ENCODE measurements around the gene GUCY1A1.

Gene GUCY1A1

GRCh38 chr4:155659176-155659575 lies 7.5 kb upstream of the GUCY1A1 start:
- DNase-seq (ENCODE audit: low read depth in 3 of 3) = no peak

- DNase-seq (ENCODE audit: low read depth in 3 of 3) = no peak
Observed at GRCh38 chr4:155660436-155660835, 6.2 kb upstream of the GUCY1A1 start.

GRCh38 chr4:155665054-155665453 lies 1.6 kb upstream of the GUCY1A1 start:
- DNase-seq (ENCODE audit: low read depth in 3 of 3) = no peak

GRCh38 chr4:155667222-155667567 lies 547 bp downstream of the GUCY1A1 start:
- no peak for DNase-seq (ENCODE audit: low read depth in 3 of 3)

- DNase-seq (ENCODE audit: low read depth in 3 of 3) = no peak
Observed at GRCh38 chr4:155667568-155668511, 1.2 kb downstream of the GUCY1A1 start.

GRCh38 chr4:155668707-155669220 lies 2.1 kb downstream of the GUCY1A1 start:
- DNase-seq (ENCODE audit: low read depth in 3 of 3) = no peak

GRCh38 chr4:155672342-155672741 lies 5.7 kb downstream of the GUCY1A1 start:
- DNase-seq (ENCODE audit: low read depth in 3 of 3) = no peak

GRCh38 chr4:155673453-155673979 lies 6.9 kb downstream of the GUCY1A1 start:
- DNase-seq (ENCODE audit: low read depth in 3 of 3) = no peak

GRCh38 chr4:155674669-155675071 lies 8.0 kb downstream of the GUCY1A1 start:
- DNase-seq (ENCODE audit: low read depth in 3 of 3) = no peak

- no peak for DNase-seq (ENCODE audit: low read depth in 3 of 3)
Observed at GRCh38 chr4:155675709-155676429, 9.2 kb downstream of the GUCY1A1 start.

GRCh38 chr4:155676430-155676825 lies 9.8 kb downstream of the GUCY1A1 start:
- no peak for DNase-seq (ENCODE audit: low read depth in 3 of 3)

GRCh38 chr4:155678011-155678410 lies 11.4 kb downstream of the GUCY1A1 start:
- DNase-seq (ENCODE audit: low read depth in 3 of 3) = no peak

- DNase-seq (ENCODE audit: low read depth in 3 of 3) = no peak
Observed at GRCh38 chr4:155679343-155679742, 12.7 kb downstream of the GUCY1A1 start.

GRCh38 chr4:155681886-155682285 lies 15.2 kb downstream of the GUCY1A1 start:
- DNase-seq (ENCODE audit: low read depth in 3 of 3) = no peak

- no peak for DNase-seq (ENCODE audit: low read depth in 3 of 3)
Observed at GRCh38 chr4:155684423-155684822, 17.8 kb downstream of the GUCY1A1 start.

- no peak for DNase-seq (ENCODE audit: low read depth in 3 of 3)
Observed at GRCh38 chr4:155684892-155685541, 18.4 kb downstream of the GUCY1A1 start.

GRCh38 chr4:155687380-155687982 lies 20.8 kb downstream of the GUCY1A1 start:
- DNase-seq (ENCODE audit: low read depth in 3 of 3) = no peak

- DNase-seq (ENCODE audit: low read depth in 3 of 3) = no peak
Observed at GRCh38 chr4:155688211-155688610, 21.6 kb downstream of the GUCY1A1 start.

GRCh38 chr4:155688860-155689259 lies 22.2 kb downstream of the GUCY1A1 start:
- no peak for DNase-seq (ENCODE audit: low read depth in 3 of 3)

- DNase-seq (ENCODE audit: low read depth in 3 of 3) = no peak
Observed at GRCh38 chr4:155690044-155690837, 23.6 kb downstream of the GUCY1A1 start.

GRCh38 chr4:155692361-155692760 lies 25.7 kb downstream of the GUCY1A1 start:
- DNase-seq (ENCODE audit: low read depth in 3 of 3) = no peak

All from stimulated activated CD4-positive, alpha-beta T cell treated with anti-CD3 and anti-CD28 coated beads, TNF-alpha, amount 100 ng/mL, for 48 hours (primary cell).